ENCODE measurements around the gene KCNQ1OT1.

The KCNQ1OT1 gene

DNA sequence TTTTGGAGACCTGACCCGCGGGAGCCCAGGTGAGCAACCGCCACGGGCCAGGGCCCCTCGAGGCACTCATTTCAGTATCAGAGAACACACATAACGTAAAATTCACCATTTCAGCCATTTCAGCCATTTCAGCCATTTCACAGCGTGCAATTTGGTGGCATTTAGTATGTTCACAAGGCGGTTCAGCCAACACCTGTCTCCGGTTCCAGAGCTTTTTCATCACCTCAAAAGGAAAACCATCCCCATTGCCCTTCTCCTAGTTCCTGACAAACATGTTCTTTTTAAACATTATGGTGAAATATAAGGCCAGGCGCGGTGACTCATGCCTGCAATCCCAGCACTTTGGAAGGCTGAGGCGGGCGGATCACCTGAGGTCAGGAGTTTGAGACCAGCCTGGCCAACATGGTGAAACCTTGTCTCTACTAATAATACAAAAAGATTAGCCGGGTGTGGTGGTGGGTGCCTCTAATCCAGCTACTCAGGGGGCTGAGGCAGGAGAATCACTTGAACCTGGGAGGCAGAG is 135.7 kb downstream of the KCNQ1OT1 start:
- Histone ChIP-seq H3K9me3 (ENCODE audit: control insufficient read depth, insufficient read depth, low read depth, low read length) (no peaks in the 10 kb centered on the region), H3K4me1 (ENCODE audit: control insufficient read depth, insufficient read depth, low read length) (no peaks in the 10 kb centered on the region), H3K4me3 (ENCODE audit: low read depth, low read length) (no peak overlapping the region), H3K36me3 (ENCODE audit: control insufficient read depth in 2 of 2, insufficient read depth in 1 of 2, low read length in 2 of 2) (no peaks in the 10 kb centered on the region), H3K27ac (ENCODE audit: extremely low read depth, low read depth, low read length) (no peak overlapping the region)
- TF ChIP-seq ZEB2 (tag by site-specific recombination; IDR thresholded peaks at IDR 0.05) (no peak), ZNF530 (tag by site-specific recombination; IDR thresholded peaks at IDR 0.05; ENCODE audit: low read depth) (no peak), ZBTB20 (tag by site-specific recombination; IDR thresholded peaks at IDR 0.05) (no peak), HOXC10 (CRISPR knock-in tag; IDR thresholded peaks at IDR 0.05) (no peak), MYNN (tag by site-specific recombination; IDR thresholded peaks at IDR 0.05; ENCODE audit: borderline replicate concordance) (no peak), ZNF521 (tag by site-specific recombination; IDR thresholded peaks at IDR 0.05) (no peak), ZBTB6 (tag by site-specific recombination; IDR thresholded peaks at IDR 0.05) (no peak), ZNF664 (tag by site-specific recombination; IDR thresholded peaks at IDR 0.05) (no peak), ZXDB (tag by site-specific recombination; IDR thresholded peaks at IDR 0.05) (no peak)
- ChIA-PET POLR2A (no interaction called here), CTCF (no interaction called here)

DNA sequence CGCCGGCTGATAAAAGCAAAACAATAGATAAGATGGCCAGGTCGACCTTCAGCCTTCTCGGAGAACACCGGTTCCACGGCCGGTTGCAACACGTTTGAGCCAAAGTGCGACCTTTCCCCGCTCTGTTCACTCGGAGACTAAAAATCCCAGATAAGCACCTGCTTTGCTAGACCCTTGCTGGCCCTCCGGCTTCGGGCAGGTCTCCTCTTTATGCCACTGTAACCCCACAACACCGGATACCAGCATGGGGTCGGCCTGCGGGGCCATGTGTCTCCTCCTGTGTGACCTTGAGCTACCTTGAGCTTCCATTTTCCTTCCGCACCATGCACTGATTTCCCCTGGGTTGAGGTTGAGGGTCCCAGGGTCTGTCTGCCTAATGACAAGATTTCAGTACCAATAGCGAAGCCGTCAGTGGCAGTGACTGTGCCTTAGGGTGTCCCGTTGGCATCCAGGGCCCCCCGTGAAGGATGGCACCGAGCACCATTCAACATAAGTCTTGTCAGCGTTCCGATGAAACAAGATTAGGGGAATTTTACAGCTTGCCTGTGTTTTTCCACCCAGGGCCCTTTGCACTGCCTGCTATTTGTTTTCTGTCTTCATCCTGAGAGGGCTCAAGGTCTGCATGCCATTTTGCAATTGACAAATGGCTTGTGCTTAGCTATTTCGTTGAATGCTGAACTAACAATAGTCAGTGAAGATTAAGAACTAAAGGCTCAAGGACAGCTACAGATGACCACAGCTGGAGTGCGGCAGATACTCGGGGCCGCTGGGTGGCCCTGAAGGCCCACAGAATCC is 136.4 kb downstream of the KCNQ1OT1 start:
- TF ChIP-seq REST (tag by site-specific recombination; IDR thresholded peaks at IDR 0.05) (no peak), ZNF112 (tag by site-specific recombination; IDR thresholded peaks at IDR 0.05) (no peak), ZSCAN23 (tag by site-specific recombination; IDR thresholded peaks at IDR 0.05) (no peak), ZNF202 (tag by site-specific recombination; IDR thresholded peaks at IDR 0.05; ENCODE audit: borderline replicate concordance) (no peak), ZNF423 (tag by site-specific recombination; IDR thresholded peaks at IDR 0.05) (no peak), ZNF26 (tag by site-specific recombination; IDR thresholded peaks at IDR 0.05) (no peak), ZNF580 (tag by site-specific recombination; IDR thresholded peaks at IDR 0.05) (no peak), BCL11A (tag by site-specific recombination; IDR thresholded peaks at IDR 0.05; ENCODE audit: low read depth) (no peak), ZSCAN18 (tag by site-specific recombination; IDR thresholded peaks at IDR 0.05) (no peak), ZNF610 (tag by site-specific recombination; IDR thresholded peaks at IDR 0.05; ENCODE audit: borderline replicate concordance) (no peak), BCL6B (tag by site-specific recombination; IDR thresholded peaks at IDR 0.05) (no peak), ZBTB6 (tag by site-specific recombination; IDR thresholded peaks at IDR 0.05) (no peak), KLF10 (tag by site-specific recombination; IDR thresholded peaks at IDR 0.05) (no peak)
- Histone ChIP-seq H3K36me3 (ENCODE audit: control insufficient read depth in 2 of 2, insufficient read depth in 1 of 2, low read length in 2 of 2) (no peaks in the 10 kb centered on the region), H3K9me3 (ENCODE audit: control insufficient read depth, insufficient read depth, low read depth, low read length) (no peaks in the 10 kb centered on the region), H3K4me1 (ENCODE audit: control insufficient read depth, insufficient read depth, low read length) (no peaks in the 10 kb centered on the region), H3K4me3 (ENCODE audit: low read depth, low read length) (no peak overlapping the region), H3K27ac (ENCODE audit: extremely low read depth, low read depth, low read length) (no peak overlapping the region)
- ChIA-PET POLR2A (no interaction called here), CTCF (no interaction called here)

All from HEK293 (cell line).